GM12878 (cell line): ENCODE measurements around the gene CHCHD3. TPM values are rescaled to one million over a fixed set of nuclear protein-coding genes. Genes with fewer than 3 reads are reported as not detected.

ENCODE experiments used
- ATAC-seq: fragments of 200-7000 bp; cut with Tn5 transposase; 3 replicates; pipeline ENCODE4 v1.9.1; 2020; ENCODE audit warnings: mild to moderate bottlenecking, moderate library complexity
- BruUV-seq: library from RNA; stranded (reverse); fragments of 400-500 nt; replicated peaks from 2 replicates; lab custom pipeline; 2021; lab: Mats Ljungman, UMichigan
- CTCF ChIA-PET: fragments of 300-600 bp; sonication (Branson Sonifier 250); formaldehyde crosslinking; extraction: SDS; loops from one replicate; lab custom pipeline; 2021; ENCODE audit warnings: inconsistent platforms; lab: Yijun Ruan, JAX
- POLR2A ChIA-PET: fragments of 350-600 bp; formaldehyde crosslinking; extraction: SDS; loops from one replicate; lab custom pipeline; 2021; ENCODE audit warnings: inconsistent platforms; lab: Charles Lee
- RAD21 ChIA-PET: fragments of 300-600 bp; sonication (Branson Sonifier 250); formaldehyde crosslinking; loops from one replicate; lab custom pipeline; 2023; ENCODE audit warnings: antibody characterized with exemption; ENCODE audit not compliant: unreplicated experiment; lab: Charles Lee
- SMC1A ChIA-PET: fragments of 300-600 bp; sonication (Branson Sonifier 250); formaldehyde crosslinking; loops from one replicate; lab custom pipeline; 2023; ENCODE audit not compliant: unreplicated experiment, uncharacterized antibody; lab: Charles Lee
- DNase-seq: peaks from one replicate; pipeline ENCODE4 v3.0.0-alpha.2; 2011; ENCODE audit warnings: low read depth, low spot score
- FAIRE-seq: peaks from 3 replicates; lab custom pipeline; 2011; peaks lifted over from hg19 to GRCh38; lab: Jason Lieb, UNC
- H2AFZ ChIP-seq: 2 replicates; pipeline ENCODE4 v1.6.0; 2011; ENCODE audit warnings: low read depth, low read length, control low read depth; ENCODE audit not compliant: control insufficient read depth
- H3K27ac ChIP-seq: 2 replicates; pipeline ENCODE4 v1.5.1; 2011; ENCODE audit warnings: control low read depth; ENCODE audit not compliant: control insufficient read depth, insufficient read depth
- H3K27me3 ChIP-seq, 2 experiments: replicated peaks in 1 of 2; 2 replicates each; pipeline versions ENCODE4 v1.6.0 to v1.6.1; 2011; ENCODE audit warnings: low read length in 1 of 2; ENCODE audit not compliant: control insufficient read depth in 2 of 2, insufficient read depth in 2 of 2
- H3K36me3 ChIP-seq, 2 experiments: 2 replicates each; pipeline ENCODE4 v1.5.1; 2011; ENCODE audit warnings: low read length in 1 of 2; ENCODE audit not compliant: control insufficient read depth in 2 of 2, insufficient read depth in 2 of 2
- H3K4me1 ChIP-seq: 2 replicates; pipeline ENCODE4 v1.6.1; 2011; ENCODE audit warnings: mild to moderate bottlenecking, low read length, moderate library complexity, mixed read lengths; ENCODE audit not compliant: control insufficient read depth, insufficient read depth
- H3K4me2 ChIP-seq: 2 replicates; pipeline ENCODE4 v1.6.0; 2011; ENCODE audit warnings: control low read depth; ENCODE audit not compliant: control insufficient read depth, insufficient read depth
- H3K4me3 ChIP-seq: fragments of 200-600 bp; sonication (generic); 2 replicates; pipeline ENCODE4 v1.5.1; 2016
- H3K79me2 ChIP-seq: 2 replicates; pipeline ENCODE4 v1.6.0; 2011; ENCODE audit warnings: low read length; ENCODE audit not compliant: control insufficient read depth, insufficient read depth
- H3K9ac ChIP-seq: 2 replicates; pipeline ENCODE4 v1.8.0; 2011; ENCODE audit warnings: low read length, control low read depth, mixed read lengths; ENCODE audit not compliant: control insufficient read depth, insufficient read depth
- H3K9me3 ChIP-seq: replicated peaks from 3 replicates; pipeline ENCODE4 v1.5.1; 2011; ENCODE audit warnings: mild to moderate bottlenecking, low read length; ENCODE audit not compliant: control insufficient read depth, insufficient read depth
- H4K20me1 ChIP-seq: 2 replicates; pipeline ENCODE4 v1.6.0; 2011; ENCODE audit not compliant: control insufficient read depth, insufficient read depth
- BHLHE40 ChIP-seq, 2 experiments: fragments of 450-650 bp in 1 of 2; IDR thresholded peaks; 2 replicates each; pipeline ENCODE4 v1.6.1; 2011 to 2017; ENCODE audit warnings: low read depth in 2 of 2, borderline replicate concordance in 1 of 2, improper control_type of control experiment in 1 of 2, low read length in 1 of 2, mild to moderate bottlenecking in 1 of 2
- BMI1 ChIP-seq: fragments of 450-650 bp; IDR thresholded peaks from 2 replicates; pipeline ENCODE4 v1.6.1; 2016; ENCODE audit warnings: mild to moderate bottlenecking, moderate library complexity, borderline replicate concordance
- CBX5 ChIP-seq: sonication (generic); IDR thresholded peaks from 2 replicates; pipeline ENCODE4 v1.6.1; 2016; ENCODE audit warnings: low read depth, moderate library complexity, mild to moderate bottlenecking, inconsistent platforms
- CEBPB ChIP-seq, 2 experiments: fragments of 150-350 bp in 1 of 2; IDR thresholded peaks; 2 replicates each; pipeline ENCODE4 v1.6.1; 2012 to 2014; ENCODE audit warnings: low read depth in 2 of 2, low read length in 2 of 2, borderline replicate concordance in 1 of 2, inconsistent platforms in 1 of 2
- CHD2 ChIP-seq: IDR thresholded peaks from 2 replicates; pipeline ENCODE4 v1.6.1; 2011; ENCODE audit warnings: low read depth, low read length, improper control_type of control experiment, borderline replicate concordance
- CREM ChIP-seq: IDR thresholded peaks from 2 replicates; pipeline ENCODE4 v1.6.1; 2014; ENCODE audit warnings: antibody characterized with exemption, low read depth
- DPF2 ChIP-seq: fragments of 450-650 bp; IDR thresholded peaks from 2 replicates; pipeline ENCODE4 v1.6.1; 2017; ENCODE audit warnings: mild to moderate bottlenecking
- ETV6 ChIP-seq, 2 experiments: fragments of 450-650 bp in 1 of 2; IDR thresholded peaks in 1 of 2; conservative IDR thresholded peaks in 1 of 2; 2 replicates each; pipeline ENCODE4 v1.6.1; 2014; ENCODE audit warnings: antibody characterized with exemption in 1 of 2, borderline replicate concordance in 1 of 2, low read depth in 1 of 2, mild to moderate bottlenecking in 1 of 2, moderate library complexity in 1 of 2
- EZH2 ChIP-seq: IDR thresholded peaks from 2 replicates; pipeline ENCODE4 v1.6.1; 2012; ENCODE audit warnings: low read depth, mild to moderate bottlenecking, control low read depth, inconsistent platforms, low read length, borderline replicate concordance; ENCODE audit not compliant: control insufficient read depth
- MEF2B ChIP-seq: fragments of 450-650 bp; IDR thresholded peaks from 2 replicates; pipeline ENCODE4 v1.6.1; 2018; ENCODE audit warnings: mild to moderate bottlenecking, moderate library complexity; ENCODE audit not compliant: partially characterized antibody, poor library complexity, severe bottlenecking
- MYC ChIP-seq: IDR thresholded peaks from 2 replicates; pipeline ENCODE4 v1.6.1; 2011; ENCODE audit warnings: mild to moderate bottlenecking, low read length, moderate library complexity, inconsistent platforms; ENCODE audit not compliant: insufficient read depth, insufficient replicate concordance, insufficient read length, severe bottlenecking
- NBN ChIP-seq: fragments of 450-650 bp; IDR thresholded peaks from 2 replicates; pipeline ENCODE4 v1.6.1; 2016
- NR2C1 ChIP-seq: fragments of 450-650 bp; IDR thresholded peaks from 2 replicates; pipeline ENCODE4 v1.6.1; 2017; ENCODE audit warnings: antibody characterized with exemption, mild to moderate bottlenecking, moderate library complexity
- POLR2AphosphoS5 ChIP-seq: IDR thresholded peaks from 2 replicates; pipeline ENCODE4 v1.6.1; 2011; ENCODE audit warnings: mild to moderate bottlenecking, low read length, inconsistent platforms
- SMAD5 ChIP-seq: IDR thresholded peaks from 2 replicates; pipeline ENCODE4 v1.6.1; 2016; ENCODE audit warnings: antibody characterized with exemption, low read depth
- TCF7 ChIP-seq: IDR thresholded peaks from 2 replicates; pipeline ENCODE4 v1.6.1; 2014; ENCODE audit warnings: antibody characterized with exemption, borderline replicate concordance
- WGBS: methylation state at CpG from one replicate; pipeline ENCODE4 v1.1.6; 2016; ENCODE audit warnings: low lambda C conversion rate; ENCODE audit not compliant: insufficient replicate concordance, insufficient coverage; ENCODE audit errors: missing lambda C conversion rate; 5-methylcytosine and 5-hydroxymethylcytosine counted together
- in situ Hi-C: fragments of 300-500 bp; cut with MboI; formaldehyde crosslinking; loops from 9 replicates; pipeline ENCODE4 v1.14.3; 2018; ENCODE audit warnings: mixed read lengths
- intact Hi-C: fragments of 100-400 bp; cut with micrococcal nuclease; formaldehyde crosslinking; loops from one replicate; pipeline ENCODE4 v1.14.2; 2022; ENCODE audit not compliant: unreplicated experiment
- polyA plus RNA-seq, 11 experiments: library from polyadenylated mRNA; depleted of rRNA in 4 of 11; unstranded in 6 of 11; stranded (reverse) in 5 of 11; fragments of >200 nt; fragmentation: Nextera tagmentation in 4 of 11; fragmentation: Illumina TruSeq in 1 of 11; extraction: Ambion mirVana in 4 of 11; extraction: Trizol in 1 of 11; gene quantifications; 1 replicate in 1 of 11; 2 replicates in 10 of 11; pipeline versions ENCODE4 v1.2.1 to v1.2.3, GENCODE V29; 2011 to 2016; ENCODE audit warnings: inconsistent platforms in 2 of 11, missing spikeins in 2 of 11, low read depth in 1 of 11
- total RNA-seq, 4 experiments: library from RNA; depleted of rRNA in 3 of 4; stranded (reverse); fragments of >200 nt in 3 of 4; fragmentation: Illumina TruSeq in 1 of 4; extraction: Trizol in 1 of 4; gene quantifications; 2 replicates each; pipeline versions ENCODE4 v1.2.1 to v1.2.3, GENCODE V29; 2013 to 2021
- TF ChIP-seq, protein P1 (sequence below): IDR thresholded peaks from 2 replicates; pipeline ENCODE4 v1.6.1; 2011; ENCODE audit warnings: borderline replicate concordance, low read depth, mild to moderate bottlenecking, moderate library complexity, mixed read lengths, low read length; ENCODE audit not compliant: insufficient read depth; ENCODE audit errors: extremely low read length
- TF ChIP-seq, protein P2 (sequence below): IDR thresholded peaks from 2 replicates; pipeline ENCODE4 v1.6.1; 2012; ENCODE audit warnings: low read depth, low read length, improper control_type of control experiment
- TF ChIP-seq, protein P3 (sequence below): fragments of 450-650 bp; IDR thresholded peaks from 2 replicates; pipeline ENCODE4 v1.6.1; 2017; ENCODE audit warnings: mild to moderate bottlenecking, low read depth, inconsistent platforms; ENCODE audit not compliant: poor library complexity, severe bottlenecking
- TF ChIP-seq, protein P4 (sequence below): IDR thresholded peaks from 2 replicates; pipeline ENCODE4 v1.6.1; 2011; ENCODE audit warnings: low read depth, low read length, improper control_type of control experiment, borderline replicate concordance

Gene CHCHD3
- total and polyA plus RNA-seq, 10 of the 15 experiments (the other 5 are each of a cell fraction or from before 2014, with no cell fraction given) = 38.3 to 178 (median 96.2) TPM

DNA sequence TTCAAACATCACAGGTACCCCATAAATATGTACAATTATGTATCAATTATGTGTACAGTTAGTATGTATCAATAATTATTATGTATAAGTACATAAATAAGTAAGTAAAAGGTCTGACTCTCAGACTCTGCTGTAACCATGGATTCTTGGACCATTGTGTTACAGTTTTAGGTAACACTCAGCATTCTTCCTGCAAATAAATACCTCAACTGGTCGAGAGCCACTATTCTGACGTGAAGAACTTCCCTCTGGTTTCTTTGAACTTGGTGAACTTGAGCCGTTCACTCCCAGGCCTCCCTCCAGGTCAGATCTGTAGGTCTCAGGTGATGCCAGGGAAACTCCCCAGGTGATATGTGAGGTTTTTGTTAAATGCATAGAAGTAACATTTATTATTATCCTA, 313.8 kb downstream of the CHCHD3 start:
- RAD21 ChIA-PET = no interaction called here
- no peak for FAIRE-seq
- SMC1A ChIA-PET = no interaction called here

DNA sequence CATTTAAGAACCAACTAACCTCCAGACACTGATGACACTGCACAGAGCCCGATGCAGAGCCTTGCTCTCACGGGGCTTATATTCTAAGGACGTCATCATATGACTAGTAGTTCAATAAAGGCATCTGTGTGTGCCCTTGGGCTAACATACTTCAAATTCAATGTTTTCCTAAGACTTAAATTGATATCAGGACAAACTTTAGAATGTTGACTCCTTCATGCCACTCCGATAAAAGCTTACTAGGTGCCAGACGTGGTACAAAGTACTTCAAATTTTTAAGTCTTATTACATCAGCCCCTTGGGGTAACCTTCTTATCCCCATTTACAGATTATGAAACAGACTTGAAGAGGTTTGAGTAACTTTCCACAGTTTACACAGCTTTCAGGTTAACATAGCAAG, 314.5 kb downstream of the CHCHD3 start:
- no peak overlapping the region for H3K4me3 ChIP-seq
- H3K79me2 ChIP-seq = no peaks in the 10 kb centered on the region
- POLR2A ChIA-PET = no interaction called here
- WGBS = 31% methylated on average over 5 of the region's 5 CpGs
- H4K20me1 ChIP-seq = no peaks in the 10 kb centered on the region
- no TSS peak for BruUV-seq
- DNase-seq (no peak), ATAC-seq (no peak), FAIRE-seq (no peak)
- H3K4me2 ChIP-seq = no peak overlapping the region
- intact Hi-C loops = no loop called here
- CTCF ChIA-PET = no interaction called here
- no peak overlapping the region for H2AFZ ChIP-seq
- SMC1A ChIA-PET = no interaction called here
- H3K27ac ChIP-seq = no peak overlapping the region
- H3K27me3 ChIP-seq = no peaks in the 10 kb centered on the region; a peak in 1 of 4 replicates
- RAD21 ChIA-PET = no interaction called here
- no peaks in the 10 kb centered on the region for H3K36me3 ChIP-seq
- in situ Hi-C loops = no loop called here
- H3K9ac ChIP-seq = no peak overlapping the region
- H3K9me3 ChIP-seq = no peaks in the 10 kb centered on the region; the same call in 1 of the 3 replicates
- H3K4me1 ChIP-seq = no peaks in the 10 kb centered on the region
- TF ChIP-seq, protein P1, sequence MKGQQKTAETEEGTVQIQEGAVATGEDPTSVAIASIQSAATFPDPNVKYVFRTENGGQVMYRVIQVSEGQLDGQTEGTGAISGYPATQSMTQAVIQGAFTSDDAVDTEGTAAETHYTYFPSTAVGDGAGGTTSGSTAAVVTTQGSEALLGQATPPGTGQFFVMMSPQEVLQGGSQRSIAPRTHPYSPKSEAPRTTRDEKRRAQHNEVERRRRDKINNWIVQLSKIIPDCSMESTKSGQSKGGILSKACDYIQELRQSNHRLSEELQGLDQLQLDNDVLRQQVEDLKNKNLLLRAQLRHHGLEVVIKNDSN = no peak
- TF ChIP-seq, protein P2, sequence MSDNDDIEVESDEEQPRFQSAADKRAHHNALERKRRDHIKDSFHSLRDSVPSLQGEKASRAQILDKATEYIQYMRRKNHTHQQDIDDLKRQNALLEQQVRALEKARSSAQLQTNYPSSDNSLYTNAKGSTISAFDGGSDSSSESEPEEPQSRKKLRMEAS = no peak
- TF ChIP-seq CBX5 (no peak), TCF7 (no peak), EZH2 (no peak)
- TF ChIP-seq, protein P3, sequence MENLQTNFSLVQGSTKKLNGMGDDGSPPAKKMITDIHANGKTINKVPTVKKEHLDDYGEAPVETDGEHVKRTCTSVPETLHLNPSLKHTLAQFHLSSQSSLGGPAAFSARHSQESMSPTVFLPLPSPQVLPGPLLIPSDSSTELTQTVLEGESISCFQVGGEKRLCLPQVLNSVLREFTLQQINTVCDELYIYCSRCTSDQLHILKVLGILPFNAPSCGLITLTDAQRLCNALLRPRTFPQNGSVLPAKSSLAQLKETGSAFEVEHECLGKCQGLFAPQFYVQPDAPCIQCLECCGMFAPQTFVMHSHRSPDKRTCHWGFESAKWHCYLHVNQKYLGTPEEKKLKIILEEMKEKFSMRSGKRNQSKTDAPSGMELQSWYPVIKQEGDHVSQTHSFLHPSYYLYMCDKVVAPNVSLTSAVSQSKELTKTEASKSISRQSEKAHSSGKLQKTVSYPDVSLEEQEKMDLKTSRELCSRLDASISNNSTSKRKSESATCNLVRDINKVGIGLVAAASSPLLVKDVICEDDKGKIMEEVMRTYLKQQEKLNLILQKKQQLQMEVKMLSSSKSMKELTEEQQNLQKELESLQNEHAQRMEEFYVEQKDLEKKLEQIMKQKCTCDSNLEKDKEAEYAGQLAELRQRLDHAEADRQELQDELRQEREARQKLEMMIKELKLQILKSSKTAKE = no peak

More for the DNA sequence above, 313.8 kb downstream of the CHCHD3 start:
- POLR2A ChIA-PET = no interaction called here
- no peak overlapping the region for H3K4me2 ChIP-seq
- no TSS peak for BruUV-seq
- no peaks in the 10 kb centered on the region for H4K20me1 ChIP-seq
- H3K4me3 ChIP-seq = no peak overlapping the region
- H3K4me1 ChIP-seq = no peaks in the 10 kb centered on the region
- H3K79me2 ChIP-seq = no peaks in the 10 kb centered on the region
- no peaks in the 10 kb centered on the region for H3K27me3 ChIP-seq
- WGBS = 13% methylated on average over 3 of the region's 3 CpGs
- H3K9me3 ChIP-seq = no peaks in the 10 kb centered on the region; the same call in 1 of the 3 replicates
- no peak overlapping the region for H3K27ac ChIP-seq
- CTCF ChIA-PET = no interaction called here
- no peak for DNase-seq
- no peak for ATAC-seq
- H2AFZ ChIP-seq = no peak overlapping the region
- TF ChIP-seq POLR2AphosphoS5 (no peak), ETV6 (conservative IDR thresholded peaks at IDR 0.05 in 1 of 2, IDR thresholded peaks at IDR 0.05 in 1 of 2; ENCODE audit: borderline replicate concordance in 1 of 2, low read depth in 1 of 2) (no peak), NBN (no peak), CREM (no peak), BMI1 (no peak), MYC (no peak), BHLHE40 (IDR thresholded peaks at IDR 0.05; ENCODE audit: borderline replicate concordance in 1 of 2, low read depth in 2 of 2, low read length in 1 of 2) (no peak), DPF2 (no peak), MEF2B (no peak), NR2C1 (no peak), SMAD5 (no peak), TCF7 (no peak), CEBPB (IDR thresholded peaks at IDR 0.05; ENCODE audit: borderline replicate concordance in 1 of 2, low read depth in 2 of 2, low read length in 2 of 2) (no peak), CHD2 (no peak)
- TF ChIP-seq, protein P4, sequence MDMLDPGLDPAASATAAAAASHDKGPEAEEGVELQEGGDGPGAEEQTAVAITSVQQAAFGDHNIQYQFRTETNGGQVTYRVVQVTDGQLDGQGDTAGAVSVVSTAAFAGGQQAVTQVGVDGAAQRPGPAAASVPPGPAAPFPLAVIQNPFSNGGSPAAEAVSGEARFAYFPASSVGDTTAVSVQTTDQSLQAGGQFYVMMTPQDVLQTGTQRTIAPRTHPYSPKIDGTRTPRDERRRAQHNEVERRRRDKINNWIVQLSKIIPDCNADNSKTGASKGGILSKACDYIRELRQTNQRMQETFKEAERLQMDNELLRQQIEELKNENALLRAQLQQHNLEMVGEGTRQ = no peak
- H3K9ac ChIP-seq = no peak overlapping the region
- in situ Hi-C loops (no loop called here), intact Hi-C loops (no loop called here)
- H3K36me3 ChIP-seq = no peaks in the 10 kb centered on the region
